CD4-positive, alpha-beta memory T cell (primary cell): ENCODE data around the gene MERTK. TPM values are rescaled to one million over a fixed set of nuclear protein-coding genes. Genes with fewer than 3 reads are reported as not detected.
A peak's percentile ranks its signal among the peaks of the same experiment; 100 is the strongest.

Experiments
- CTCF ChIA-PET: fragments of 350-600 bp; sonication (Branson Sonifier 250); formaldehyde crosslinking; loops from one replicate; lab custom pipeline; 2021; ENCODE audit warnings: inconsistent platforms; ENCODE audit not compliant: partially characterized antibody; lab: Charles Lee
- POLR2A ChIA-PET: fragments of 350-600 bp; sonication (Branson Sonifier 250); formaldehyde crosslinking; loops from one replicate; lab custom pipeline; 2021; ENCODE audit not compliant: partially characterized antibody; lab: Charles Lee
- DNase-seq, 5 donors: peaks; one replicate each; pipeline versions ENCODE4 v3.0.0 to v3.0.0-alpha.2; 2020 to 2022; ENCODE audit warnings: mixed read lengths in 1 of 5
- H3K27ac ChIP-seq: one replicate; pipeline ENCODE4 v1.7.0; 2013; ENCODE audit warnings: low read depth, low read length
- H3K27me3 ChIP-seq: 2 replicates; pipeline ENCODE4 v1.7.0; 2013; ENCODE audit warnings: mild to moderate bottlenecking, low read length, moderate library complexity; ENCODE audit not compliant: insufficient read depth
- H3K36me3 ChIP-seq: 2 replicates; pipeline ENCODE4 v1.7.0; 2013; ENCODE audit warnings: mild to moderate bottlenecking, low read length, moderate library complexity; ENCODE audit not compliant: insufficient read depth
- H3K4me1 ChIP-seq: 2 replicates; pipeline ENCODE4 v1.7.0; 2013; ENCODE audit warnings: mild to moderate bottlenecking, low read length, moderate library complexity; ENCODE audit not compliant: insufficient read depth
- H3K4me3 ChIP-seq, 2 donors: one replicate each; pipeline ENCODE4 v1.7.0; 2013; ENCODE audit warnings: low read length in 2 of 2, mild to moderate bottlenecking in 1 of 2
- H3K9me3 ChIP-seq, 2 donors: one replicate each; pipeline ENCODE4 v1.7.0; 2013; ENCODE audit warnings: low read length in 2 of 2, control low read depth in 1 of 2; ENCODE audit not compliant: control insufficient read depth in 1 of 2
- H3K27ac Mint-ChIP-seq, 7 donors: one replicate each; pipeline ENCODE4 v1.8.0; 2020 to 2021; ENCODE audit warnings: mixed read lengths in 7 of 7, mild to moderate bottlenecking in 6 of 7, inconsistent platforms in 3 of 7, moderate library complexity in 3 of 7
- H3K27me3 Mint-ChIP-seq, 2 donors: one replicate each; pipeline ENCODE4 v1.8.0; 2020 to 2021; ENCODE audit warnings: mixed read lengths in 2 of 2
- H3K36me3 Mint-ChIP-seq, 2 donors: one replicate each; pipeline ENCODE4 v1.8.0; 2020 to 2021; ENCODE audit warnings: mixed read lengths in 2 of 2, inconsistent platforms in 1 of 2, mild to moderate bottlenecking in 1 of 2
- H3K4me1 Mint-ChIP-seq, 4 donors: one replicate each; pipeline ENCODE4 v1.8.0; 2020 to 2021; ENCODE audit warnings: mixed read lengths in 4 of 4, mild to moderate bottlenecking in 1 of 4
- H3K4me3 Mint-ChIP-seq, 8 donors: one replicate each; pipeline ENCODE4 v1.8.0; 2020 to 2021; ENCODE audit warnings: mixed read lengths in 8 of 8, mild to moderate bottlenecking in 7 of 8, moderate library complexity in 6 of 8, inconsistent platforms in 3 of 8
- H3K9me3 Mint-ChIP-seq, 8 donors: one replicate each; pipeline ENCODE4 v1.8.0; 2020 to 2021; ENCODE audit warnings: mixed read lengths in 8 of 8, mild to moderate bottlenecking in 5 of 8, inconsistent platforms in 3 of 8, moderate library complexity in 1 of 8
- intact Hi-C: fragments of 100-400 bp; cut with micrococcal nuclease; formaldehyde crosslinking; loops from one replicate; pipeline ENCODE4 v1.15.1; 2023
- polyA plus RNA-seq, 2 donors: library from polyadenylated mRNA; unstranded; fragments of 300-500 nt; fragmentation: Illumina TruSeq; gene quantifications; one replicate each; pipeline ENCODE4 v1.2.3, GENCODE V29; 2021
- total RNA-seq, 2 experiments: library from RNA; stranded (reverse); gene quantifications; one replicate each; pipeline ENCODE4 v1.2.3, GENCODE V29; 2021

The MERTK gene
- total and polyA plus RNA-seq, 4 experiments from 2014 or later = 0.09 to 0.67 (median 0.45) TPM

- DNase-seq = no peak
- ChIA-PET POLR2A (no interaction called here), CTCF (no interaction called here)
- H3K36me3 ChIP-seq = no peaks in the 10 kb centered on the region
- H3K4me3 Mint-ChIP-seq = no peak overlapping the region
- H3K9me3 Mint-ChIP-seq = peaks cover 0 to 2% (median 0%) of the 10 kb centered on the region in 8 donors
- intact Hi-C loops = no loop called here
- no peaks in the 10 kb centered on the region for H3K27me3 ChIP-seq
- H3K4me1 ChIP-seq = no peaks in the 10 kb centered on the region
- H3K27ac Mint-ChIP-seq = no peak overlapping the region
- no peaks in the 10 kb centered on the region for H3K9me3 ChIP-seq
- no peak overlapping the region for H3K4me3 ChIP-seq
- no peaks in the 10 kb centered on the region for H3K4me1 Mint-ChIP-seq
- H3K36me3 Mint-ChIP-seq = no peaks in the 10 kb centered on the region
- no peak overlapping the region for H3K27ac ChIP-seq
- H3K27me3 Mint-ChIP-seq = no peaks in the 10 kb centered on the region
These were observed 21.0 kb downstream of the MERTK start for GRCh38 chr2:111919365-111919764.

- H3K9me3 ChIP-seq = no peaks in the 10 kb centered on the region
- intact Hi-C loops = no loop called here
- DNase-seq = no peak
- CTCF ChIA-PET = no interaction called here
- H3K36me3 ChIP-seq = no peaks in the 10 kb centered on the region
- no peaks in the 10 kb centered on the region for H3K27me3 ChIP-seq
- Mint-ChIP-seq H3K9me3 (peaks cover 0 to 2% (median 0%) of the 10 kb centered on the region in 8 donors), H3K4me3 (no peak overlapping the region), H3K36me3 (no peaks in the 10 kb centered on the region), H3K27me3 (peaks cover 0 to 4% of the 10 kb centered on the region in 2 donors), H3K4me1 (peaks cover 0 to 3% (median 0%) of the 10 kb centered on the region in 4 donors), H3K27ac (no peak overlapping the region)
- no peak overlapping the region for H3K27ac ChIP-seq
- H3K4me1 ChIP-seq = no peaks in the 10 kb centered on the region
- POLR2A ChIA-PET = no interaction called here
- no peak overlapping the region for H3K4me3 ChIP-seq
These were observed 21.6 kb downstream of the MERTK start for GRCh38 chr2:111919794-111920608.

- intact Hi-C loops = no loop called here
- ChIA-PET POLR2A (no interaction called here), CTCF (no interaction called here)
- Histone ChIP-seq H3K36me3 (no peaks in the 10 kb centered on the region), H3K4me3 (no peak overlapping the region), H3K9me3 (no peaks in the 10 kb centered on the region), H3K27me3 (no peaks in the 10 kb centered on the region), H3K27ac (no peak overlapping the region), H3K4me1 (no peaks in the 10 kb centered on the region)
- no peaks in the 10 kb centered on the region for H3K36me3 Mint-ChIP-seq
- no peak overlapping the region for H3K27ac Mint-ChIP-seq
- DNase-seq = no peak
- peaks cover 3 to 5% of the 10 kb centered on the region in 2 donors for H3K27me3 Mint-ChIP-seq
- H3K4me3 Mint-ChIP-seq = no peak overlapping the region
- peaks cover 0 to 3% (median 0%) of the 10 kb centered on the region in 4 donors for H3K4me1 Mint-ChIP-seq
- no peaks in the 10 kb centered on the region for H3K9me3 Mint-ChIP-seq
These were observed 24.9 kb downstream of the MERTK start for GRCh38 chr2:111923276-111923804.

- ChIA-PET POLR2A (no interaction called here), CTCF (no interaction called here)
- Mint-ChIP-seq H3K4me1 (peaks cover 0 to 3% (median 0%) of the 10 kb centered on the region in 4 donors), H3K27ac (peak overlapping the region in 1 of 7 donors; percentile 23), H3K4me3 (no peak overlapping the region), H3K27me3 (peaks cover 3 to 5% of the 10 kb centered on the region in 2 donors), H3K36me3 (no peaks in the 10 kb centered on the region), H3K9me3 (peaks cover 0 to 3% (median 0%) of the 10 kb centered on the region in 8 donors)
- DNase-seq = no peak
- Histone ChIP-seq H3K27ac (no peak overlapping the region), H3K36me3 (no peaks in the 10 kb centered on the region), H3K9me3 (no peaks in the 10 kb centered on the region), H3K4me3 (no peak overlapping the region), H3K27me3 (no peaks in the 10 kb centered on the region), H3K4me1 (no peaks in the 10 kb centered on the region)
- intact Hi-C loops = no loop called here
These were observed 26.3 kb downstream of the MERTK start for GRCh38 chr2:111924617-111925107.

- H3K4me3 Mint-ChIP-seq = no peak overlapping the region
- Histone ChIP-seq H3K27me3 (no peaks in the 10 kb centered on the region), H3K4me1 (no peaks in the 10 kb centered on the region), H3K36me3 (no peaks in the 10 kb centered on the region), H3K4me3 (no peak overlapping the region), H3K9me3 (no peaks in the 10 kb centered on the region), H3K27ac (no peak overlapping the region)
- peaks cover 3 to 5% of the 10 kb centered on the region in 2 donors for H3K27me3 Mint-ChIP-seq
- H3K36me3 Mint-ChIP-seq = no peaks in the 10 kb centered on the region
- H3K27ac Mint-ChIP-seq = no peak overlapping the region
- intact Hi-C loops = no loop called here
- DNase-seq = no peak
- peaks cover 0 to 4% (median 2%) of the 10 kb centered on the region in 4 donors for H3K4me1 Mint-ChIP-seq
- peaks cover 0 to 3% (median 0%) of the 10 kb centered on the region in 8 donors for H3K9me3 Mint-ChIP-seq
- POLR2A ChIA-PET = no interaction called here
- CTCF ChIA-PET = no interaction called here
These were observed 29.3 kb downstream of the MERTK start for GRCh38 chr2:111927723-111928122.

- H3K27ac ChIP-seq = no peak overlapping the region
- peaks cover 0 to 6% (median 0%) of the 10 kb centered on the region in 8 donors for H3K9me3 Mint-ChIP-seq
- no peaks in the 10 kb centered on the region for H3K9me3 ChIP-seq
- no peaks in the 10 kb centered on the region for H3K4me1 ChIP-seq
- ChIA-PET POLR2A (no interaction called here), CTCF (no interaction called here)
- intact Hi-C loops = no loop called here
- peaks cover 0 to 4% (median under 1%) of the 10 kb centered on the region in 4 donors for H3K4me1 Mint-ChIP-seq
- no peaks in the 10 kb centered on the region for H3K36me3 Mint-ChIP-seq
- no peak overlapping the region for H3K4me3 ChIP-seq
- H3K36me3 ChIP-seq = no peaks in the 10 kb centered on the region
- no peak overlapping the region for H3K4me3 Mint-ChIP-seq
- DNase-seq = no peak
- H3K27me3 Mint-ChIP-seq = peaks cover 1 to 6% of the 10 kb centered on the region in 2 donors
- H3K27ac Mint-ChIP-seq = peak overlapping the region in 2 of 7 donors; percentile 32 to 74
- no peaks in the 10 kb centered on the region for H3K27me3 ChIP-seq
These were observed 32.0 kb downstream of the MERTK start for GRCh38 chr2:111930409-111930808.

- POLR2A ChIA-PET = no interaction called here
- Histone ChIP-seq H3K4me3 (no peak overlapping the region), H3K27me3 (no peaks in the 10 kb centered on the region), H3K36me3 (no peaks in the 10 kb centered on the region), H3K27ac (no peak overlapping the region), H3K9me3 (no peaks in the 10 kb centered on the region), H3K4me1 (no peaks in the 10 kb centered on the region)
- Mint-ChIP-seq H3K9me3 (peaks cover 0 to 6% (median 0%) of the 10 kb centered on the region in 8 donors), H3K36me3 (no peaks in the 10 kb centered on the region), H3K27me3 (peaks cover 1 to 6% of the 10 kb centered on the region in 2 donors), H3K4me3 (no peak overlapping the region), H3K27ac (peak overlapping the region in 4 of 7 donors; percentile 11 to 40 (median 26)), H3K4me1 (peaks cover 0 to 4% (median under 1%) of the 10 kb centered on the region in 4 donors)
- intact Hi-C loops = no loop called here
- CTCF ChIA-PET = no interaction called here
- DNase-seq = peak in 1 of 5 donors; percentile 6
These were observed 32.5 kb downstream of the MERTK start for GRCh38 chr2:111930875-111931274.
